HCT116 (cell line): ENCODE measurements around the gene INPPL1. TPM values are rescaled to one million over a fixed set of nuclear protein-coding genes. Genes with fewer than 3 reads are reported as not detected.

Experiments
- ATAC-seq: fragments of 200-7000 bp; cut with Tn5 transposase; 2 replicates; pipeline ENCODE4 v1.9.1; 2020; ENCODE audit warnings: mild to moderate bottlenecking, moderate library complexity
- BruUV-seq: library from RNA; stranded (reverse); fragments of 400-500 nt; replicated peaks from 2 replicates; lab custom pipeline; 2021; lab: Mats Ljungman, UMichigan
- CTCF ChIA-PET: fragments of 300-600 bp; sonication (Branson Sonifier 250); formaldehyde crosslinking; loops from one replicate; lab custom pipeline; 2021; ENCODE audit warnings: antibody characterized with exemption; lab: Charles Lee
- POLR2A ChIA-PET: fragments of 300-600, 350-600 bp; sonication (Branson Sonifier 250); formaldehyde crosslinking; loops from one replicate; lab custom pipeline; 2021; ENCODE audit warnings: antibody characterized with exemption; lab: Charles Lee
- RAD21 ChIA-PET, 2 experiments: fragments of 300-600 bp; sonication (Branson Sonifier 250); formaldehyde crosslinking; loops; one replicate each; lab custom pipeline; 2023; ENCODE audit warnings: low total read pairs in 2 of 2; ENCODE audit not compliant: uncharacterized antibody in 2 of 2, unreplicated experiment in 2 of 2, low non-redundant PET in 1 of 2; lab: Charles Lee
- DNase-seq: peaks from one replicate; pipeline ENCODE4 v3.0.0-alpha.2; 2010; ENCODE audit warnings: low read depth, low spot score
- H2AFZ ChIP-seq: fragments of 200-600 bp; shearing (Covaris generic), sonication (generic); 2 replicates; pipeline ENCODE4 v1.6.1; 2017; ENCODE audit warnings: low read depth, mixed run types, mixed read lengths, antibody characterized with exemption, low read length; ENCODE audit not compliant: poor library complexity, severe bottlenecking
- H3K27ac ChIP-seq: 2 replicates; pipeline ENCODE4 v1.5.1; 2012; ENCODE audit warnings: low read depth, low read length
- H3K27me3 ChIP-seq: fragments of 200-600 bp; sonication (generic); 2 replicates; pipeline ENCODE4 v1.6.1; 2016; ENCODE audit warnings: mixed run types, low read length, mixed read lengths; ENCODE audit not compliant: insufficient read depth
- H3K36me3 ChIP-seq, 2 experiments: fragments of 200-500 bp in 1 of 2; fragments of 200-600 bp in 1 of 2; sonication (Bioruptor generic) in 1 of 2; sonication (generic) in 1 of 2; 2 replicates each; pipeline versions ENCODE4 v1.5.1 to v1.6.1; 2014 to 2016; ENCODE audit warnings: low read length in 2 of 2, inconsistent platforms in 1 of 2, mixed read lengths in 1 of 2, mixed run types in 1 of 2; ENCODE audit not compliant: insufficient read depth in 2 of 2, control insufficient read depth in 1 of 2
- H3K4me1 ChIP-seq, 2 experiments: fragments of 200-600 bp in 1 of 2; sonication (generic) in 1 of 2; 2 replicates each; pipeline versions ENCODE4 v1.5.1 to v1.6.1; 2012 to 2017; ENCODE audit warnings: low read length in 2 of 2, inconsistent platforms in 1 of 2, mild to moderate bottlenecking in 1 of 2, mixed read lengths in 1 of 2, mixed run types in 1 of 2, moderate library complexity in 1 of 2; ENCODE audit not compliant: insufficient read depth in 2 of 2, control insufficient read depth in 1 of 2
- H3K4me2 ChIP-seq: fragments of 200-600 bp; sonication (generic); 2 replicates; pipeline ENCODE4 v1.6.1; 2017; ENCODE audit warnings: mixed run types, low read length, mixed read lengths
- H3K4me3 ChIP-seq, 2 experiments: fragments of 200-600 bp in 1 of 2; sonication (generic) in 1 of 2; replicated peaks in 1 of 2; 2 replicates each; pipeline ENCODE4 v1.5.1; 2011 to 2016; ENCODE audit warnings: low read length in 2 of 2, control low read depth in 1 of 2, low read depth in 1 of 2, mild to moderate bottlenecking in 1 of 2, mixed read lengths in 1 of 2, mixed run types in 1 of 2
- H3K79me2 ChIP-seq: fragments of 200-600 bp; sonication (generic); 2 replicates; pipeline ENCODE4 v1.6.1; 2017; ENCODE audit warnings: mild to moderate bottlenecking, mixed run types, low read length, moderate library complexity, mixed read lengths; ENCODE audit not compliant: insufficient read depth
- H3K9ac ChIP-seq: fragments of 200-600 bp; sonication (generic); 2 replicates; pipeline ENCODE4 v1.6.1; 2016; ENCODE audit warnings: low read length, mixed read lengths
- H3K9me2 ChIP-seq: fragments of 200-600 bp; sonication (generic), shearing (Covaris generic); 2 replicates; pipeline ENCODE4 v1.6.1; 2017; ENCODE audit warnings: mixed run types, mild to moderate bottlenecking, moderate library complexity; ENCODE audit not compliant: insufficient read depth
- H3K9me3 ChIP-seq, 2 experiments: fragments of 200-500 bp in 1 of 2; fragments of 200-600 bp in 1 of 2; sonication (Bioruptor generic) in 1 of 2; sonication (generic) in 1 of 2; 2 replicates each; pipeline ENCODE4 v1.6.1; 2014 to 2017; ENCODE audit warnings: low read length in 2 of 2, mixed read lengths in 2 of 2, inconsistent platforms in 1 of 2, low read depth in 1 of 2, mild to moderate bottlenecking in 1 of 2, mixed run types in 1 of 2, moderate library complexity in 1 of 2; ENCODE audit not compliant: control insufficient read depth in 1 of 2, insufficient read depth in 1 of 2
- H4K20me1 ChIP-seq: fragments of 200-600 bp; sonication (generic), shearing (Covaris generic); 2 replicates; pipeline ENCODE4 v1.6.1; 2017; ENCODE audit warnings: mixed run types, mild to moderate bottlenecking, moderate library complexity; ENCODE audit not compliant: insufficient read depth
- CBX3 ChIP-seq: IDR thresholded peaks from 2 replicates; pipeline ENCODE4 v1.6.1; 2012; ENCODE audit warnings: low read depth
- CEBPB ChIP-seq: IDR thresholded peaks from 2 replicates; pipeline ENCODE4 v1.6.1; 2012; ENCODE audit warnings: low read depth
- ELF1 ChIP-seq: IDR thresholded peaks from 2 replicates; pipeline ENCODE4 v1.6.1; 2012; ENCODE audit warnings: low read depth, borderline replicate concordance
- EZH2phosphoT487 ChIP-seq: fragments of 200-600 bp; IDR thresholded peaks from 2 replicates; pipeline ENCODE4 v1.6.1; 2018; ENCODE audit warnings: antibody characterized with exemption, borderline replicate concordance
- FOSL1 ChIP-seq: IDR thresholded peaks from 2 replicates; pipeline ENCODE4 v1.6.1; 2012; ENCODE audit warnings: low read depth
- JUND ChIP-seq: IDR thresholded peaks from 2 replicates; pipeline ENCODE4 v1.6.1; 2012
- MAX ChIP-seq: IDR thresholded peaks from 2 replicates; pipeline ENCODE4 v1.6.1; 2012
- POLR2A ChIP-seq: IDR thresholded peaks from 2 replicates; pipeline ENCODE4 v1.7.0; 2011; ENCODE audit warnings: borderline replicate concordance; ENCODE audit not compliant: insufficient read depth, insufficient read length; ENCODE audit errors: extremely low read depth
- RAD21 ChIP-seq: IDR thresholded peaks from 2 replicates; pipeline ENCODE4 v1.6.1; 2012; ENCODE audit warnings: low read depth, mild to moderate bottlenecking
- TCF7L2 ChIP-seq: IDR thresholded peaks from 2 replicates; pipeline ENCODE4 v1.7.0; 2011; ENCODE audit warnings: borderline replicate concordance, inconsistent platforms; ENCODE audit not compliant: insufficient read depth, insufficient read length; ENCODE audit errors: extremely low read depth
- YY1 ChIP-seq: IDR thresholded peaks from 2 replicates; pipeline ENCODE4 v1.6.1; 2011; ENCODE audit warnings: low read length, low read depth, moderate library complexity, mild to moderate bottlenecking; ENCODE audit not compliant: insufficient replicate concordance; ENCODE audit errors: extremely low read depth
- ZFX ChIP-seq: fragments of 450-650 bp; IDR thresholded peaks from 2 replicates; pipeline ENCODE4 v1.6.1; 2017
- ZNF274 ChIP-seq: fragments of 200-500 bp; sonication (Bioruptor generic); IDR thresholded peaks from 2 replicates; pipeline ENCODE4 v1.6.1; 2014; ENCODE audit warnings: mild to moderate bottlenecking, low read depth, low read length, inconsistent platforms
- intact Hi-C: fragments of 100-400 bp; cut with micrococcal nuclease; formaldehyde crosslinking; loops from 2 replicates; pipeline ENCODE4 v1.10.0; 2022
- total RNA-seq: library from RNA; stranded (reverse); gene quantifications from one replicate; pipeline ENCODE4 v1.2.1, GENCODE V29; 2021; ENCODE audit not compliant: unreplicated experiment
- TF ChIP-seq, protein P1 (sequence below): IDR thresholded peaks from 2 replicates; pipeline ENCODE4 v1.6.1; 2011; ENCODE audit warnings: mild to moderate bottlenecking, low read length, moderate library complexity; ENCODE audit not compliant: insufficient replicate concordance; ENCODE audit errors: extremely low read depth
- TF ChIP-seq, protein P2 (sequence below): IDR thresholded peaks from 2 replicates; pipeline ENCODE4 v1.6.1; 2012

Gene INPPL1
- total RNA-seq, 1 experiment from 2014 or later, result 132 TPM

DNA sequence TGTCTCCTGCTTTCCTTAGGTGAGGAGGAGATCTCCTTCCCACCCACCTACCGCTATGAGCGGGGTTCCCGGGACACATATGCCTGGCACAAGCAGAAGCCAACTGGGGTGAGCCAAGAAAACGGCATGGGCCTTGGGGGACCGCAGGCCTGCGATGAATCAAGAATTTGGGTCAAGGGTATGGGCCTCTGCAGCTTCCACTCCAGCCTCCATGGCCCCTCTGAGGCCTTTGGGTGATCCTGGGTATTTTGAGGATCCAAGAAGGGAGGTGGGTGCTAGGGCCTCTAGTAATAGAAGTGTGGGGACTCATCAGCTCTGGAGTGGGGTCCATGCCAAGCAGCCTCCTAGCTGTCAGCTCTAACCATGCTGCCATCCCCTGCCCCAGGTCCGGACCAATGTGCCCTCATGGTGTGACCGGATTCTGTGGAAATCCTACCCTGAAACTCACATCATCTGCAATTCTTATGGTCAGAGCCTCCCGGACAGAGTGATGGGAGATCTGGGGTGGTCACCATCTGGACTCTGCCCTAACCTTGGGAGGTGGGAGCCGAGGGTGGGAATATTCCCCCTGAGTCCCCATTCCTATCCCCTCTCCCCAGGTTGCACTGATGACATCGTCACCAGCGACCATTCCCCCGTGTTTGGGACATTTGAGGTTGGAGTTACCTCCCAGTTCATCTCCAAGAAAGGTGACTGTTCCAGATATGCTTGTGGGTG is 8.6 kb downstream of the INPPL1 start:
- POLR2A ChIA-PET, result no interaction called here
- Histone ChIP-seq H3K9ac (no peak overlapping the region), H3K4me2 (no peak overlapping the region), H3K9me3 (no peaks in the 10 kb centered on the region), H4K20me1 (no peaks in the 10 kb centered on the region), H3K27me3 (no peaks in the 10 kb centered on the region), H3K4me1 (peaks cover 0 to 4% of the 10 kb centered on the region in 2 experiments; a peak in 1 of 4 replicates), H3K9me2 (no peaks in the 10 kb centered on the region), H3K4me3 (no peak overlapping the region), H3K27ac (no peak overlapping the region), H2AFZ (no peak overlapping the region), H3K36me3 (peaks cover 14 to 29% of the 10 kb centered on the region in 2 experiments; a peak in 3 of 4 replicates), H3K79me2 (no peaks in the 10 kb centered on the region)
- intact Hi-C loops, result no loop called here
- DNase-seq (no peak), ATAC-seq (no peak)
- CTCF ChIA-PET, result no interaction called here
- TF ChIP-seq JUND, result no peak
- no peak for TF ChIP-seq TCF7L2
- no peak for TF ChIP-seq POLR2A
- no peak for TF ChIP-seq CBX3
- TF ChIP-seq CEBPB, result no peak
- TF ChIP-seq FOSL1, result no peak
- TF ChIP-seq RAD21, result no peak
- RAD21 ChIA-PET, result no interaction called here
- BruUV-seq, result no TSS peak

DNA sequence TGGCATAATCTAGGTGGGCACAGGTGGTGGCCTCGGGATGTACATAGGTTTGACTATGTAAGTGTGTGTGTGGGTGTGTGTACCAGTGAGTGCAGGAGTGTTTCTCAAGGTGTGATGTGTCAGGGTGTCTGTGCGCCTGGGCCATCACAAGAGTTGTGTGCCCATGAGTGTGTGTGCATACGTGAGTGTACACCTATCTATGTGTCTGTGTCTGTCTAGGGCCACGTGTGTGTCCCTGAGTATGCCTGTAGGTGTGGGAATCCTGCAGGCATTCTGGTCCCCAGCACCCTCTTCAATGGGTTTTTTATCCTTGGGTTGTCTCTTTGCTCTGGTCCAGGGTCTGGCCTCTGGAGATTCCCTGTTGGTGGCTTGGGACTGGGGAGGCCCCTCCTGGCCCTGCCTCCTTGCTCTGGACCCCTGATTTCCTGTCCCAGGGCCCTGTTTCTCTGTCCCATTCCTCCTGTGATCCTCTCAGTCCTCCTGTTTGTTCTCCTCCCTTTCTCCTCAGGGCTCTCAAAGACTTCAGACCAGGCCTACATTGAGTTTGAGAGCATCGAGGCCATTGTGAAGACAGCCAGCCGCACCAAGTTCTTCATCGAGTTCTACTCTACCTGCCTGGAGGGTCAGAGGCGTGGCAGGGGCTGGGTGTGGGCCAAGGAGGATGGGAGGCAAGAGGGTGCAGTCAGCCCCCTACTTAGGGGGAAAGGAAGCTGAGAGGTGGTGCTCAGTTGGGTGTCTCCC is 9.4 kb downstream of the INPPL1 start:
- no TSS peak for BruUV-seq
- CTCF ChIA-PET, result no interaction called here
- Histone ChIP-seq H3K4me1 (peaks cover 0 to 4% of the 10 kb centered on the region in 2 experiments; a peak in 1 of 4 replicates), H3K4me3 (no peak overlapping the region), H2AFZ (no peak overlapping the region), H3K79me2 (no peaks in the 10 kb centered on the region), H3K27me3 (no peaks in the 10 kb centered on the region), H3K36me3 (peaks cover 12 to 26% of the 10 kb centered on the region in 2 experiments; a peak in 3 of 4 replicates), H3K27ac (no peak overlapping the region), H3K9me2 (no peaks in the 10 kb centered on the region), H3K9ac (no peak overlapping the region), H4K20me1 (no peaks in the 10 kb centered on the region), H3K9me3 (no peaks in the 10 kb centered on the region), H3K4me2 (no peak overlapping the region)
- DNase-seq (no peak), ATAC-seq (no peak)
- intact Hi-C loops, result no loop called here
- RAD21 ChIA-PET, result no interaction called here
- POLR2A ChIA-PET, result no interaction called here
- TF ChIP-seq MAX (no peak), JUND (no peak), ZNF274 (no peak), ZFX (no peak), TCF7L2 (no peak), FOSL1 (no peak), ELF1 (no peak), RAD21 (no peak), YY1 (no peak), EZH2phosphoT487 (no peak), CEBPB (no peak), CBX3 (no peak)
- TF ChIP-seq, protein P1, sequence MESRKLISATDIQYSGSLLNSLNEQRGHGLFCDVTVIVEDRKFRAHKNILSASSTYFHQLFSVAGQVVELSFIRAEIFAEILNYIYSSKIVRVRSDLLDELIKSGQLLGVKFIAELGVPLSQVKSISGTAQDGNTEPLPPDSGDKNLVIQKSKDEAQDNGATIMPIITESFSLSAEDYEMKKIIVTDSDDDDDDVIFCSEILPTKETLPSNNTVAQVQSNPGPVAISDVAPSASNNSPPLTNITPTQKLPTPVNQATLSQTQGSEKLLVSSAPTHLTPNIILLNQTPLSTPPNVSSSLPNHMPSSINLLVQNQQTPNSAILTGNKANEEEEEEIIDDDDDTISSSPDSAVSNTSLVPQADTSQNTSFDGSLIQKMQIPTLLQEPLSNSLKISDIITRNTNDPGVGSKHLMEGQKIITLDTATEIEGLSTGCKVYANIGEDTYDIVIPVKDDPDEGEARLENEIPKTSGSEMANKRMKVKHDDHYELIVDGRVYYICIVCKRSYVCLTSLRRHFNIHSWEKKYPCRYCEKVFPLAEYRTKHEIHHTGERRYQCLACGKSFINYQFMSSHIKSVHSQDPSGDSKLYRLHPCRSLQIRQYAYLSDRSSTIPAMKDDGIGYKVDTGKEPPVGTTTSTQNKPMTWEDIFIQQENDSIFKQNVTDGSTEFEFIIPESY, result no peak
- TF ChIP-seq, protein P2, sequence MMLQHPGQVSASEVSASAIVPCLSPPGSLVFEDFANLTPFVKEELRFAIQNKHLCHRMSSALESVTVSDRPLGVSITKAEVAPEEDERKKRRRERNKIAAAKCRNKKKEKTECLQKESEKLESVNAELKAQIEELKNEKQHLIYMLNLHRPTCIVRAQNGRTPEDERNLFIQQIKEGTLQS, result no peak
